Lung (tissue), 12 donors: ENCODE data around the gene NRXN2. TPM values are rescaled to one million over a fixed set of nuclear protein-coding genes. Genes with fewer than 3 reads are reported as not detected.

Experiments used
- ATAC-seq: fragments of 200-7000 bp; cut with Tn5 transposase; one replicate; pipeline ENCODE4 v1.9.1; 2020; ENCODE audit warnings: moderate number of reproducible peaks; ENCODE audit not compliant: insufficient read depth, low FRiP score
- DNase-seq, 3 donors: peaks; one replicate each; pipeline ENCODE4 v3.0.0-alpha.2; 2013 to 2017
- H3K27ac ChIP-seq, 2 donors: one replicate each; pipeline ENCODE4 v1.5.1; 2013; ENCODE audit warnings: mild to moderate bottlenecking in 2 of 2, moderate library complexity in 2 of 2, control low read depth in 1 of 2, inconsistent platforms in 1 of 2, low read depth in 1 of 2, low read length in 1 of 2
- H3K27me3 ChIP-seq, 3 donors: one replicate each; pipeline ENCODE4 v1.5.1; 2013; ENCODE audit warnings: low read length in 2 of 3; ENCODE audit not compliant: control insufficient read depth in 3 of 3, insufficient read depth in 3 of 3
- H3K36me3 ChIP-seq, 4 donors: one replicate each; pipeline ENCODE4 v1.5.1; 2013; ENCODE audit warnings: low read length in 4 of 4, mild to moderate bottlenecking in 1 of 4, moderate library complexity in 1 of 4; ENCODE audit not compliant: control insufficient read depth in 4 of 4, insufficient read depth in 4 of 4
- H3K4me1 ChIP-seq, 5 donors: one replicate each; pipeline ENCODE4 v1.5.1; 2013; ENCODE audit warnings: low read length in 5 of 5, mild to moderate bottlenecking in 2 of 5, moderate library complexity in 1 of 5; ENCODE audit not compliant: control insufficient read depth in 5 of 5, insufficient read depth in 5 of 5
- H3K4me3 ChIP-seq: one replicate; pipeline ENCODE4 v1.5.1; 2013; ENCODE audit warnings: mild to moderate bottlenecking, control low read depth, moderate library complexity
- H3K9ac ChIP-seq, 2 donors: one replicate each; pipeline ENCODE4 v1.5.1; 2013; ENCODE audit warnings: low read length in 2 of 2, control low read depth in 1 of 2; ENCODE audit not compliant: insufficient read depth in 1 of 2
- H3K9me3 ChIP-seq, 4 donors: one replicate each; pipeline ENCODE4 v1.5.1; 2013; ENCODE audit warnings: low read length in 3 of 4, mild to moderate bottlenecking in 1 of 4, moderate library complexity in 1 of 4; ENCODE audit not compliant: control insufficient read depth in 4 of 4, insufficient read depth in 3 of 4
- CTCF ChIP-seq: IDR thresholded peaks from 2 replicates; pipeline ENCODE4 v1.5.1; 2012; ENCODE audit warnings: mild to moderate bottlenecking; ENCODE audit errors: control extremely low read depth, extremely low read depth
- WGBS, 2 donors: extraction: QIAGEN DNeasy Blood & Tissue Kit; methylation state at CpG; one replicate each; pipeline ENCODE4 v1.1.7; 2013; 5-methylcytosine and 5-hydroxymethylcytosine counted together
- polyA plus RNA-seq, 2 donors: library from polyadenylated mRNA; stranded (reverse); fragments of 200-250 nt; gene quantifications; one replicate each; pipeline ENCODE4 v1.2.1, GENCODE V29; 2013
- total RNA-seq, 2 donors: library from RNA; depleted of rRNA in 1 of 2; stranded (reverse); fragments of >200 nt in 1 of 2; gene quantifications; one replicate each; pipeline ENCODE4 v1.2.1, GENCODE V29; 2014 to 2021
- donor health status: control.
- donor health status: control.
- donor health status: Bipolar disorder and iron deficiency.
- donor health status: healthy.
- donor health status: DM: yes; HTN: yes; CAD: no.

NRXN2 gene
- total and polyA plus RNA-seq, 4 donors: 0.39 to 6.6 (median 1.1) TPM

GRCh38 chr11:64659417-64660144 is 63.4 kb downstream of the NRXN2 start:
- no peak overlapping the region for H3K4me3 ChIP-seq
- peaks cover 0 to 2% (median 0%) of the 10 kb centered on the region in 3 donors for H3K27me3 ChIP-seq
- no peaks in the 10 kb centered on the region for H3K36me3 ChIP-seq
- no peaks in the 10 kb centered on the region for H3K9me3 ChIP-seq
- ATAC-seq (no peak), DNase-seq (no peak)
- H3K27ac ChIP-seq: no peak overlapping the region
- no peak overlapping the region for H3K9ac ChIP-seq
- 82 to 84% methylated on average over 9 of the region's 9 CpGs for WGBS, 2 donors
- H3K4me1 ChIP-seq: peaks cover 0 to 25% (median 3%) of the 10 kb centered on the region in 5 donors
- no peak for TF ChIP-seq CTCF

DNA sequence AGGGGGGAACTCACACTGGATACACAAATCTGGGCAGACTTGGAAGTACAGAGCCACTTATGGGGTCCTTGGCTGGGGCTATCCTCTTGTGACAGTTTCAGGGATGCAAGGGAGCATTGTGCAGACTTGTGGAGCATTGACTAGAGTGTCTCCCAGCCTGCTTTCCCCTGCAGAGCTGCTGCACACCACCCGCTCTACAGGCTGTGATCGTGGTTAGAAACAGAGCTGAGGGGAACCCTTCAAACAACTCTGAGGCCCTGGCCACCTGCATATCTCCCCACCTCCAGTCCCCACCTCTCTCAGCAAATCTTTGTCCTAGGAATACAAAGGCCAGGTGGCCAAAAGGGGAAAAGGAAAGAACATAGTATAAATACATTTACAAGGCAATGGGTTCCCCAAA is 64.7 kb downstream of the NRXN2 start:
- Histone ChIP-seq H3K4me3 (no peak overlapping the region), H3K4me1 (peaks cover 0 to 25% (median 3%) of the 10 kb centered on the region in 5 donors), H3K27ac (no peak overlapping the region), H3K9me3 (no peaks in the 10 kb centered on the region), H3K27me3 (peaks cover 0 to 2% (median 0%) of the 10 kb centered on the region in 3 donors), H3K9ac (no peak overlapping the region), H3K36me3 (no peaks in the 10 kb centered on the region)
- WGBS, 2 donors: 57 to 73% methylated on average over 2 of the region's 2 CpGs
- ATAC-seq: no peak
- no peak for TF ChIP-seq CTCF
- DNase-seq: no peak

DNA sequence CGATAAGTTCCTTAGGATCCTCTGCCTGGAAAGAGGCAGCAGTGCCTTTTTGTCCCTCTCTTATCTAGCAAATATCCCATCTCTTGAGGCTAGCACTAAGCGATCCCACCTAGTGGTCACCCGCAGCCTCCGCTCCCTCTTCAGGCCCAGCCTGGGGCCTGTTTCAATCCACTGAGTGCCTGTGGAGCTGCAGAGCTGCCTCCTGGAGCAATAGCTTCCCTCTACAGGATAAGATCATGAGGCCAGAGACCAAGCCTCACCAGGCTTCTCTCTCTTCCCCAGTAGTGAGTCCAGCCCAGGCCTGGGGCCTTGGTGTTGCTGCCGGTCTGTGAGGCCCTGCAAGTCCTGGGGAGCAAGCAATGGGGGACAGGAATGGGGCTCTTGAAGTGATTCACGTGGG is 66.1 kb downstream of the NRXN2 start:
- Histone ChIP-seq H3K27me3 (peaks cover 0 to 2% (median 0%) of the 10 kb centered on the region in 3 donors), H3K27ac (no peak overlapping the region), H3K36me3 (no peaks in the 10 kb centered on the region), H3K4me3 (no peak overlapping the region), H3K9ac (no peak overlapping the region), H3K9me3 (no peaks in the 10 kb centered on the region), H3K4me1 (peaks cover 0 to 31% (median 3%) of the 10 kb centered on the region in 5 donors)
- no peak for TF ChIP-seq CTCF
- no peak for ATAC-seq
- 87 to 89% methylated on average over 6 of the region's 6 CpGs for WGBS, 2 donors
- peak; percentile 40 to 44 (median 43) for DNase-seq
